ENCODE data around the gene PEX11B.
"Not testable (repeated sequence)": the region's sequence is repeated elsewhere in the genome, so short reads cannot be mapped to it uniquely, and the experiment has no call there.

Gene PEX11B

GRCh38 chr1:145952903-145953302, 34.4 kb upstream of the PEX11B start:
- no peak for DNase-seq (ENCODE audit: low spot score)

DNA sequence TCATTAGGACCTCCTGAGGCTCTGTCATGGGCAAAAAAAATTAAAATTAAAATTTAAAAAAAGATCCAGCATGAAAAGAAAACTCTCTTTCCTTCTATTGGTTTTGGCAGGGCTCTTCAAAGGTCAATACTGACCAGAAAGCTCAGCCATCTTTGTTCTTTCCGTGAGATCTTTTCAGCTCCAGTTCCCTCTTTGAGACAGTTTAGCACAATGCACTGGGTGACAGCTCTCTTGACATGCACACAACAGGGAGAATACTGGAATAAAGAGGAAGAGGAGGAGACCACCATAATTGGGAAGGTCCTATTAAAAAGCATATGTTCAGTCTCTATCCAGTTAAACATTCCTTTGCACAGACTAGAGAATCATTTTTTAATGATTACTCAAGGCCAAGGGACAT, 33.0 kb upstream of the PEX11B start:
- DNase-seq (ENCODE audit: low spot score): no peak

DNA sequence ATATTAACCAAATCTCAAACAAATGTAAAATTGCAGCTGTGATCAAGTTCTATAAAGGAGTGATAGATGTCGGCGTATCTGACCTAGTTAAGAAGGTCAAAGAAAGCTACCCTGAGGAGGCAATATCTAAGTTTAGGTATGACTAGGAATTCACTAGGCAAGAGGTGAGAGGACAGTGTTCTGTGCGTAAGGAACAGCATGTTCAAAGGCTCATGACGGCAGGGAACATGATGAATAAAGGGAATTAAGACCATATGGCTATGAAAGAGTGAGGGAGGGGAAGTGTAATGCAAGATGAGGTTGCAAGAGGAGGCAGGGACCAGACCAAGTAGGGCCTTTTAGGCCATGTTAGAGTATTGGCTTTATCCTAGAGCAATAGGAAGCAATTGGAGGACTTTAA, 30.7 kb upstream of the PEX11B start:
- no peak for DNase-seq (ENCODE audit: low spot score)

- no peak for DNase-seq (ENCODE audit: low spot score)
These were observed 29.0 kb upstream of the PEX11B start for GRCh38 chr1:145947551-145947950.

DNA sequence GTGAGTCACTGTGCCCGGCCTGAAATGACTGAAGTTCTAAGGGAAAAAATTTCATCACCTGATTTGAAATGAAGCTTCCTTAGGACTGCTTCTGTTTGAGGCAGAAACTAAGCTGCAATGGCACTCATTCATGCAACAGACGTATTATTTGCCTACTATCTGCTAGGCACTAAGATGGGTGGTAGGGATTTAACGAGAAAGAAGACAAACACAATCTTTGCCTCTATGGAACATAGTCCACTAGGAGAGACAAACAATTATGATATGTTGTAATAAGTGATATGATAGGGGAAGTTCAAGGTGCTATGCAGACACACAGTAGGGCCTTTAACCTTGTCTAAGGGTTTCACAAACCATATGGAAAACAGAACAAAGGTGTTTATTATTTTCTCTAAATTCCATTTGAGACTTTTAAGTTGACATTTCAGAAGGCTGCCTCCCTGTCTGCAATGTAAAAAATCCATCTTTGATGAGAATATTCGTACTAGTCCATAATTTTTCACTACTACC, 28.0 kb upstream of the PEX11B start:
- no peak for DNase-seq (ENCODE audit: low spot score)

GRCh38 chr1:145944532-145944931, 26.0 kb upstream of the PEX11B start:
- no peak for DNase-seq (ENCODE audit: low spot score)

GRCh38 chr1:145942871-145943270, 24.4 kb upstream of the PEX11B start:
- DNase-seq (ENCODE audit: low spot score): no peak

- no peak for DNase-seq (ENCODE audit: low spot score)
These were observed 23.9 kb upstream of the PEX11B start for GRCh38 chr1:145942405-145942804.

DNA sequence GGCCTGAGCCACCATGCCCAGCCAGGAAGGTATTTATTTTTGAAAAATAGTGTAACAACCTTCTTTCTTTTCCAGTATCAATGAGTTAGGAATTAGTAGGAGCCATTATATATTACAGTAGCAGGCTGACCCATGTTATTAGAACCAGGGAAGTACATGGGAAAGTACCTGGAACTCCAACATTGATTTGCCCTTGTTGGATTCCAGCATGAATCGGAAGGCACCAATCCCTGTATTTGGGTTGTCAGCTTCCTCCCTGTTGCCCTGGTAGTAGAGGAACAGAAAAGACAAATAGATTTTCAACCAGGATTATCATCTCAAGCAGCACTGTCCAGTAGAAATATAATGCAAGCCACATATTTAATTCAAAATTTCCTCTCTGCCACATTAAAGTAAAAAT, 18.9 kb upstream of the PEX11B start:
- no peak for DNase-seq (ENCODE audit: low spot score)

DNA sequence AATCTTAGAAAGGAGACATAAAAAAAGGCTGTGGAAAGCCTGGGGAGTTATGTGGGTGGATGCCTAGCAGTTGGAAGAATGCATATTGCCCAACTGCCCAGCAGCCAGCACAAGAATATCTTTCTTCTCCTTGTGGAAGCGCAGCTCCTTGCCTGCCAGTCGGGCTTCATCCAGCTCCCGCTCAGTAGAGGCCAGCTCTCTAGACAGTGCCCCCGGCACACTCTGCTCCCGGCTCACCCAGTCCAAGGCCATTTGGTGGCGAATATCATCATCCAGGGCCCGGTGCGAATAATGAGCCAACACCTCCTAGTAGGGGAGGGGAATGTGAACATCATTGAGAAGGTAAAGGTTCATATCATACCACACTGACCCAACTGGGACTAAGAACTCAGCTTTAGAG, 17.7 kb upstream of the PEX11B start:
- no peak for DNase-seq (ENCODE audit: low spot score)

DNA sequence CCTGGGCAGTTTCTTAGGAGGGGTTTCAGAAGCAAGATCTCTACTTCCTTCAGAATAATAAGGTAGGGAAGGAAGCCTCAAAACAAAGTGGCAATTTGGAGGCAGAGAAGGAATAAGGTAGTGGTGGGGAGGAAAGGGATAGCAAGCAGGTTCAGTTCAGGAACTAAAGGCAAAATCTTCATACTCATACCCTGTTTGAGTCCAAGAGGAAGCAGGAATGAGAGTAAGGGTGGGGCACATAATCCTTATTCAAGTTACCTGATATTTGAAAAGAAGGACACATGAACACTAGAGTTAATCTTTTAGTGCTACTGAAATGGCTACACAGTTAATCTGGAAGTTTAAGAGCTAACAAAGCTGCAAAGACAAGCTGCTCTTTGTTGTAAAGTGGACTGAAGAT, 17.2 kb upstream of the PEX11B start:
- DNase-seq (ENCODE audit: low spot score): no peak

DNA sequence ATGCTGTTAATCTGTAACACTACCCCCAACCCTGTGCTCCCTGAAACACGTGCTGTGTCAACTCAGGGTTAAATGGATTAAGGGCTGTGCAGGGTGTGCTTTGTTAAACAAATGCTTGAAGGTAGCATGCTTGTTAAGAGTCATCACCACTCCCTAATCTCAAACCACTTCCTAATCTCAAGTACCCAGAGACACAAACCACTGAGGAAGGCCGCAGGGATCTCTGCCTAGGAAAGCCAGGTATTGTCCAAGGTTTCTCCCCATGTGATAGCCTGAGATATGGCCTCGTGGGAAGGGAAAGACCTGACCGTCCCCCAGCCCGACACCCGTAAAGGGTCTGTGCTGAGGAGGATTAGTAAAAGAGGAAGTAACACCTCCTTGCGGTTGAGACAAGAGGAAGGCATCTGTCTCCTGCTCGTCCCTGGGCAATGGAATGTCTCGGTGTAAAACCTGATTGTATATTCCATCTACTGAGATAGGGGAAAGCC, 14.0 kb upstream of the PEX11B start:
- DNase-seq (ENCODE audit: low spot score): not testable (repeated sequence)

- DNase-seq (ENCODE audit: low spot score): no peak
These were observed 9.6 kb upstream of the PEX11B start for GRCh38 chr1:145927916-145928643.

DNA sequence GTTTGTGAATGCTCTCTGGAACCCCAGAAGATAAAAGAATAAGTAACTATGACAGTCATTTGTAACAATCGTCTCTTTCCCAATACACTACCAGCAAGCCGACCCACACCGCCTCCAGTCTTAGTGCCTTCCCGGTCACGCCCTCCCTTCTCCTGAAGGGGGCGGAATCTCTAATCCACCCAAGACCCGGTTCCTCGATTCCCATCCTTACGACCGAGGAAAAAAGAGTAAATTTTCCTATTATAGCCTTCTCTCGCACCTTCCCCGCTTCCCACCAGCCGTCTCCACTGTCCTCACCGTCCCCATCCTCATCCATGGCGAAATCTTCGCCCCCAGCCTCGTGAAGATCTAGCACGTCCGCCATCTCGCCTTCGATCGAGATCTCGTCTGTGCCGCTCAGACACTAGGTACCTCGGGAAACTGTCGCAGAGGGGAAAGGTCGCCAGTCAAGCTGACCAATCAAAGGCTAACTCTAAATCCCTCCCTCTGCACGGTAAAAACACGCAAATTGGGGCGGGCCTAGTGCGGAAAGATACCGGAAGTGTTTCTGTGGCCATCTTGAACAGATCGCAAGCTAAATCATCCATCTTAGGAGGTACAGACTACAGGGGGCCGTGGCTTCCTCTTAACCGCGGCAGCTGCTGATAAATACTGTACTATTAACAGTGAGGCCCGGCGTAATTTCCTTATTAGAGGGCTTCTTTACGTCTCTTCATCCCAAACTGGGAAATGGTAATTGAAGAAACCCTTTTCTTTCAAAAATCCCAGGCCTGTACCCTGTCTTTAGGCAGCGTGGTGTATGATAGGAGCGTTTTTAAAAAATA, 8.8 kb upstream of the PEX11B start, which contains the start of gene RBM8A:
Gene RBM8A, minus strand, starts transcription at position 422 of the 824 bp plus-strand sequence. Its CDS starts 58 bp downstream, at position 364.
- peak; percentile 89 for DNase-seq (ENCODE audit: low spot score)

GRCh38 chr1:145926686-145927062, 8.2 kb upstream of the PEX11B start:
- DNase-seq (ENCODE audit: low spot score): no peak

DNA sequence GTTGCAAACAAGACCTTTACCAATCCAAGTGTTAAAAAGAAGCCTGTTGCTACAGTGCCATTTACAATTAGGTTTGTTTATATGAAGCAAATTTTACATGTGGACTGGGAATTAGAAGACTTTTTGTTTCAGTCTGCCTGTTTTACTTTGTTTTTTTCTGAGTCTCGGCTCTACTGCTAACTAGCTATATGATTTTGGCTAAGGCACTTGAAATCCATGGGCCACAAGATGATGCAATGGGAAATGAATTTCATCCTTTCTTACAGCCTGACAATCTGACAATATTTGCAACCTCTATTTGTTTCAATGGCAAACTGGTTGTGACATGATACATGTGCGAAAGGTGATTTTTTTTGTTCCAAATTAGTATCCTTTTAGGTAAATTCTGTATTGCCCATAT, 3.7 kb upstream of the PEX11B start:
- DNase-seq (ENCODE audit: low spot score): no peak

DNA sequence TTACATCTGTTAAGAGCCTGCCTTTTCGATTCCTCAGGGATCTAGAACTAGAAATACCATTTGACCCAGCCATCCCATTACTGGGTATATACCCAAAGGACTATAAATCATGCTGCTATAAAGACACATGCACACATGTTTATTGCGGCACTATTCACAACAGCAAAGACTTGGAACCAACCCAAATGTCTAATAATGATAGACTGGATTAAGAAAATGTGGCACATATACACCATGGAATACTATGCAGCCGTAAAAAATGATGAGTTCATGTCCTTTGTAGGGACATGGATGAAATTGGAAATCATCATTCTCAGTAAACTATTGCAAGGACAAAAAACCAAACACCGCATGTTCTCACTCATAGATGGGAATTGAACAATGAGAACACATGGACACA, 1.8 kb upstream of the PEX11B start:
- DNase-seq (ENCODE audit: low spot score): not testable (repeated sequence)

GRCh38 chr1:145918992-145919939, 749 bp upstream of the PEX11B start:
- DNase-seq (ENCODE audit: low spot score): peak; percentile 51

DNA sequence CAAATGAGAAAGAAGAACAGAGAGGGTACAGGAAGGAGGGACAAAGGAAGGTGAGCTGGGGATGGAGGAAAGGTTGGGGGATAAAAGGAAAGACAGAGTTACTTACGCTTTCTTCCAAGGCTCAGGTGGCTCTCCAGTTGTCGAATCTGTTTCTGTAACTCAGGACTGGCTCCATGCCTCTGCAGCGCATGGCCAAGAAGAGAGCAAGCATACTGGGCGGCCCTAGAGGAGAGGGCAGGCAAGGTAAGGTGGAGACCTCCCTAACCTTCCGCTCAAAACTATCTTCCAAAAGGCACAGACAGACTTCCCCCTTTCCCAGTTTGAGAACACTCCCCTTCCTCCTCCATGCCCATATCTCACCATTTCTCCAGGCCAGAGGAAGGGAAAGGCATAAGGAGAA, 922 bp downstream of the PEX11B start:
- no peak for DNase-seq (ENCODE audit: low spot score)

- no peak for DNase-seq (ENCODE audit: low spot score)
These were observed 1.8 kb downstream of the PEX11B start for GRCh38 chr1:145916745-145917144.

DNA sequence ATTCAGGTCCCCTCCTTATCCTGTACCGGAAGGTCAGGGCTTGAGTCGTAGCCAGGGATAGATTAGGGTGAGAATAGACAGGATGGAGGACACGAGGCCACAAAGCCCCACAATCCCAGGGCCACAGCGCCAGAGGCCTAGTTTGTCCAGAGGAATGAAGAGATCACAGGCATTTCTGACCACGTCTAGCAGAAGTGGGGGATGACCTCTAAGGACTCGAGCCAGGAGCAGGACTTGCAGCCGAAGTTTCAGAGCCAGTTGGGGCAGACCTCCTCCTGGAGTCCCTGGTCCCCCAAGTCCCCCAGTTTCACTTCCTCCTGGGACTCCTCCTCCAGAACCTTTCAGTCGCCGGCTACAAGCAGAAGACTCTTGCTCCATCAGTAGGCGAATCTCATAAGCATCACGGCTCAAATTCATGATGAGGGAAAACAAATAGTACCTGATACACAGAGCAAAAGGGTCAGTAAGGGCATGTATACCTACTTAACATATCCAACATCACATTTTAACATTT, 6.3 kb downstream of the PEX11B start:
- no peak for DNase-seq (ENCODE audit: low spot score)

- DNase-seq (ENCODE audit: low spot score): no peak
These were observed 9.9 kb downstream of the PEX11B start for GRCh38 chr1:145908653-145909052.

All from AG08396 (cell line).